GM21367 (cell line): ENCODE data around the gene GHDC.
"Not testable (repeated sequence)": the region's sequence is repeated elsewhere in the genome, so short reads cannot be mapped to it uniquely, and the experiment has no call there.

Experiments used
- ATAC-seq: cut with Tn5 transposase; IDR thresholded peaks from one replicate; pipeline ENCODE4 v1.9.1; 2021; ENCODE audit not compliant: unreplicated experiment

The GHDC gene

GRCh38 chr17:42193969-42194899 lies at the start of gene GHDC:
Gene GHDC, minus strand, starts transcription at chr17:42194494. Its CDS starts 913 bp downstream, at chr17:42193581.
- ATAC-seq = peak; percentile 50

- ATAC-seq = no peak
These were observed 49.2 kb upstream of the GHDC start for GRCh38 chr17:42243493-42243982.

- no peak for ATAC-seq
These were observed 47.6 kb upstream of the GHDC start for GRCh38 chr17:42241871-42242270.

DNA sequence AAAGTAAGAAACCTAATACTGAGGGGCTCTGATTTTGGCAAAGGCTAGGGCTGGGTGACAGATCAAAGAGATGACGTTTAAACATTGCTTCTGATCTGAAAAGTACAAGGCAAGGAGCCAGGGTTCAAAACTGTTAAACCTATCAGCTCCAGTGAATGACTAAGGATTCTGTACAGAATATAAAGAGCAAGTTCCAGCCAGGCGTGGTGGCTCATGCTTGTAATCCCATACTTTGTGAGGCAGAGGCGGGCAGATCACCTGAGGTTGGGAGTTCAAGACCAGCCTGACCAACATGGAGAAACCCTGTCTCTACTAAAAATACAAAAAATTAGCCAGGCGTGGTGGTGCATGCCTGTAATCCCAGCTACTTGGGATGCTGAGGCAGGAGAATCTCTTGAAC lies 46.6 kb upstream of the GHDC start:
- ATAC-seq = not testable (repeated sequence)

DNA sequence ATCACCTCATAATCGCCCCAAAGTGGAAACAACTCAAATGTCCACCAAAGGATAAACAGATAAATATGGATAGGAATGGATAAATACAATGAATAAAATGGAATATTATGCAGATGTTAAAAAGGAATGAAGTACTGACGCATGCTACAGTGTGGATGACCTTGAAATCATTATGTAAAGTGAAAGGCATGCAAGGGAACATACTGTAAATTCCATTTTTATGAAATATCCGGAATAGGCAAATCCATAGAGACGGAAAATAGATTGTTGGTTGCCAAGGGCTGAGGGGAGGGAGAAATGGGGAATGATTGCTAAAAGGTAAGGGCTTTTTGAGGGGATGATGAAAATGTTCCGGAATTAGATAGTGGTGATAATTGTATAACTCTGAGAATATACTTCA lies 45.9 kb upstream of the GHDC start:
- ATAC-seq = no peak

GRCh38 chr17:42239576-42239975 lies 45.3 kb upstream of the GHDC start:
- ATAC-seq = not testable (repeated sequence)

GRCh38 chr17:42236760-42237159 lies 42.5 kb upstream of the GHDC start:
- ATAC-seq = no peak

DNA sequence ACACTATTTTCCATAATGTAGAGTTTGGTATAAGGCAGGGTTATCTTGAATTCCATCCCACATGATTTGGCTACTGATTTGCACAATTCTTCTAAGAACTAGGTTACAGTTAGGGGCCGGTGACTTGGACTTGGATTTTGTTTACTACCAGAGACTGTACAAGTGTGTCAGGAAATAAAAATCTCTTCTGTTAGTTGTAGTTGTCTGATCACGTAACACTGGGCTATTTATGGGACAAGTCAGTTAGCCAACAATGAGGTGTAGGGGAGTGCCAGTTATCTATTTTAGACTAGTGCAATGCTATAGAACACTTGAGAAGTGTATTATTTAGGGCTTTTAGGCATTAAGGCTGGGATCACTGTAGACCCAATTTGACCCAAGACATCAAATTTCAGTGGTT lies 39.7 kb upstream of the GHDC start:
- ATAC-seq = no peak

- ATAC-seq = no peak
These were observed 38.9 kb upstream of the GHDC start for GRCh38 chr17:42233156-42233555.

DNA sequence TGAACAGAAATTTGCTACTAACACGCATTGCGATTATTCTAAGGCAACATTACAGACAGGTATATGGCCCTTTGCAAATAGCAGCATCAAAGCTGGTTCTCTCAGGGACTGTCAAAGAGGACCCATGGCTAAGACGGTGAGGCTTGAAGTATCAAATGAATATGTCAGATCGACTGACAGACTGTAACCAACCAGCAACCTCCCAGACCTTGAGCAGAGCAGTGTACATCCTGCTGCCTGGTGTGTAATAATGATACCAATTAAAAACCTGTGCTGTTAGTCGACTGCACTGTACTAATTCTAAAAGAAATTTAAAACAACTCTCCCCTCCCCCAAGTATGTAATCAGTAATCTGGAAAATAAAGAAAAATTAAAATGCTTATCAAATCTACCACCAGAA lies 35.9 kb upstream of the GHDC start:
- ATAC-seq = no peak

- no peak for ATAC-seq
These were observed 33.8 kb upstream of the GHDC start for GRCh38 chr17:42227849-42228700.

GRCh38 chr17:42225646-42226045 lies 31.4 kb upstream of the GHDC start:
- no peak for ATAC-seq

DNA sequence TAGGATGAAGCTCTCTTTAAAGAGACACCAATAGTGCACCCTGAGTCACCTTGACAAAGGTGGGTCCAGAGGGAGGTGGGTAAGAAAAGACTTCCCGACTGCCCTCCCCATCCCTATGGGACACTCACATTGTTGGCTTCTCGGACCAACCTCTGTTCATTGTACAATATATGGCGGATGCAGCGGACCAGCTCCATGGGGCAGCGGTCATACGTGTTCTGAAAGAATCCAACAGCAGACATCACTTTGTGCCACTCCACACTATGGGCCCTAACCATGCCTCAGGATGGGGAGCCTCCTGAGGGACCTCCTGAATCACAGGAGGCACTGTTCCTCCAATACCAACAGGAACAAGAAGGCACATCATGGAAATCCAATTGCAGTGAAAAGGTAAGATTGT lies 30.4 kb upstream of the GHDC start:
- no peak for ATAC-seq

DNA sequence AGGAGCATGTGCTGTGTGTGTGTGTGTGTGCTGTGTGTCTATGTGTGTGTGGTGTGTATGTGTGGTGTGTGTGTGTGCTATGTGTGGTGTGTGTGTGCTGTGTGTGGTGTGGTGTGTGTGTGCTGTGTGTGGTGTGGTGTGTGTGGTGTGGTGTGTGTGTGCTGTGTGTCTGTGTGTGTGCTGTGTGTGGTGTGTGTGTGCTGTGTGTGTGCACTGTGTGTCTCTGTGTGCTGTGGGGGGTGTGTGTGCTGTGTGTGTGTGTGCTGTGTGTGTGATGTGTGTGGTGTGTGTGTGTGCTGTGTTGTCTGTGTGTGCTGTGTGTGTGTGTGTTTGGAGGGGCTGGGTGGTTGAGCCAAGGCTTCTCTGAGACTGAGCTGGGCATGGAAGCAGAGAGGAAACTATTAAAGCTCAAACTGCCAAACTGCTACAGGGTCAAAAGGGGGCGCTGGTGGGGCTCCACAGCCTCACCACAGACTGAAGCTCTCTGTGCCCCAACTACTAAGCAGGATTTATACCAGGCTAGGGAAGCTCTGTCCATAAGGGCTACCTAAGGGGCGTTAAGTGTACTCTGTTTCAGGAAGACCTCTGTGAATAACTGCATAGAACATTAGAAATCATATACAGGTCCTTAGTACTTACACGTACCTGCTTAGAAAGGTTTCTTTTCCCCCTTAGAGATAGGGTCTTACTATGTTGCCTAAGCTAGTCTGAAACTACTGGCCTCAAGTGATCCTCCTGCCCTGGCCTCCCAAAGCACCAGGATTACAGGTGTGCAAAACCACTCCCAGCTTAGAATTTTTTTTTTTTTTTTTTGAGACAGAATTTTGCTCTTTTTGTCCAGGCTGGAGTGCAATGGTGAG lies 27.8 kb upstream of the GHDC start:
- ATAC-seq = no peak

DNA sequence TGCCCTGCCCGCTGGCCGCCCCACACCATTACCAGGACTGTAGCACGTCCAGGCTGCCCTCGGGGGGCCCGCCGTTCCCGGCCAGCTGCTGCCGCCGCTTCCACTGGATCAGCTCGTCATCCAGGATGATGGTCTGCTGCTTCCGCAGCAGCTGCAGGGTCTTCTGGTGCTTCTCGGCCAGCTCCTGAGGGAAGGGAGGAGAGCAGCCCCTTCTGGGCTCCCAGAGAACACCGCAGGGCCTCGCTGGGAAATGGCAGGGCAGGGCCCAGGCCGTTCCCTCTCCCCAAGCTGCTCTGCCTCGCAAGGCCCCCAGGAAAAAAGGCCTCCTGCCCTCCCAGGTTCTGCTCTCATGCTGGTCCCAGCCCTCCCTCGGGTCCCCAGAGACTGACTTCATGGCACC lies 25.0 kb upstream of the GHDC start:
- not testable (repeated sequence) for ATAC-seq

- no peak for ATAC-seq
These were observed 19.9 kb upstream of the GHDC start for GRCh38 chr17:42214156-42214555.

GRCh38 chr17:42212382-42212781 lies 18.1 kb upstream of the GHDC start:
- ATAC-seq = no peak

- not testable (repeated sequence) for ATAC-seq
These were observed 17.6 kb upstream of the GHDC start for GRCh38 chr17:42211921-42212341.

- ATAC-seq = no peak
These were observed 15.8 kb upstream of the GHDC start for GRCh38 chr17:42210046-42210445.

GRCh38 chr17:42206153-42206612 lies 11.9 kb upstream of the GHDC start:
- not testable (repeated sequence) for ATAC-seq

DNA sequence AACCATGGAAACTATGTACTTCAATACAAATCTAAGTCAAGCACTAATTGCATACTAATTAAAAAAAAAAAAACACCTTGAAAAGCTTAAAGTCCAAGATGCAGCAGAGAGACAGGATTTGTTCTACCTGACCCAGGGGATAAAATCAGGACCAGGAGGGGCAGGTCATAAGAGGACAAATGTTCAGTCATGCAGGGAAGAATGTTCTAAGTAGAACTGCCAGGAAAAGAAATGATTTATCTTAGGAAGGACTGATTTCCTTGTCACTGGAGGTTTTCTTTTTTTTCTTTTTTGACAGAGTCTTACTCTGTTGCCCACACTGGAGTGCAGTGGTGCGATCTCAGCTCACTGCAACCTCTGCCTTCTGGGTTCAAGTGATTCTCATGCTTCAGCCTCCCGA lies 9.1 kb upstream of the GHDC start:
- ATAC-seq = no peak
